ENCODE measurements around the gene TEX2. TPM values are rescaled to one million over a fixed set of nuclear protein-coding genes. Genes with fewer than 3 reads are reported as not detected.
"Not testable (repeated sequence)": the region's sequence is repeated elsewhere in the genome, so short reads cannot be mapped to it uniquely, and the experiment has no call there.

The TEX2 gene
- total and polyA plus RNA-seq, 2 experiments from 2014 or later, result 7.5 to 17.7 TPM

- TF ChIP-seq ZNF331 (CRISPR knock-in tag; IDR thresholded peaks at IDR 0.05; ENCODE audit: low read depth) (no peak), EZH2 (IDR thresholded peaks at IDR 0.05; ENCODE audit: low read depth, unreplicated experiment) (no peak), CREB1 (CRISPR knock-in tag; IDR thresholded peaks at IDR 0.05; ENCODE audit: low read depth) (no peak), ZNF114 (CRISPR knock-in tag; IDR thresholded peaks at IDR 0.05) (no peak), ETS1 (IDR thresholded peaks at IDR 0.05) (no peak)
- TF ChIP-seq, protein P1, sequence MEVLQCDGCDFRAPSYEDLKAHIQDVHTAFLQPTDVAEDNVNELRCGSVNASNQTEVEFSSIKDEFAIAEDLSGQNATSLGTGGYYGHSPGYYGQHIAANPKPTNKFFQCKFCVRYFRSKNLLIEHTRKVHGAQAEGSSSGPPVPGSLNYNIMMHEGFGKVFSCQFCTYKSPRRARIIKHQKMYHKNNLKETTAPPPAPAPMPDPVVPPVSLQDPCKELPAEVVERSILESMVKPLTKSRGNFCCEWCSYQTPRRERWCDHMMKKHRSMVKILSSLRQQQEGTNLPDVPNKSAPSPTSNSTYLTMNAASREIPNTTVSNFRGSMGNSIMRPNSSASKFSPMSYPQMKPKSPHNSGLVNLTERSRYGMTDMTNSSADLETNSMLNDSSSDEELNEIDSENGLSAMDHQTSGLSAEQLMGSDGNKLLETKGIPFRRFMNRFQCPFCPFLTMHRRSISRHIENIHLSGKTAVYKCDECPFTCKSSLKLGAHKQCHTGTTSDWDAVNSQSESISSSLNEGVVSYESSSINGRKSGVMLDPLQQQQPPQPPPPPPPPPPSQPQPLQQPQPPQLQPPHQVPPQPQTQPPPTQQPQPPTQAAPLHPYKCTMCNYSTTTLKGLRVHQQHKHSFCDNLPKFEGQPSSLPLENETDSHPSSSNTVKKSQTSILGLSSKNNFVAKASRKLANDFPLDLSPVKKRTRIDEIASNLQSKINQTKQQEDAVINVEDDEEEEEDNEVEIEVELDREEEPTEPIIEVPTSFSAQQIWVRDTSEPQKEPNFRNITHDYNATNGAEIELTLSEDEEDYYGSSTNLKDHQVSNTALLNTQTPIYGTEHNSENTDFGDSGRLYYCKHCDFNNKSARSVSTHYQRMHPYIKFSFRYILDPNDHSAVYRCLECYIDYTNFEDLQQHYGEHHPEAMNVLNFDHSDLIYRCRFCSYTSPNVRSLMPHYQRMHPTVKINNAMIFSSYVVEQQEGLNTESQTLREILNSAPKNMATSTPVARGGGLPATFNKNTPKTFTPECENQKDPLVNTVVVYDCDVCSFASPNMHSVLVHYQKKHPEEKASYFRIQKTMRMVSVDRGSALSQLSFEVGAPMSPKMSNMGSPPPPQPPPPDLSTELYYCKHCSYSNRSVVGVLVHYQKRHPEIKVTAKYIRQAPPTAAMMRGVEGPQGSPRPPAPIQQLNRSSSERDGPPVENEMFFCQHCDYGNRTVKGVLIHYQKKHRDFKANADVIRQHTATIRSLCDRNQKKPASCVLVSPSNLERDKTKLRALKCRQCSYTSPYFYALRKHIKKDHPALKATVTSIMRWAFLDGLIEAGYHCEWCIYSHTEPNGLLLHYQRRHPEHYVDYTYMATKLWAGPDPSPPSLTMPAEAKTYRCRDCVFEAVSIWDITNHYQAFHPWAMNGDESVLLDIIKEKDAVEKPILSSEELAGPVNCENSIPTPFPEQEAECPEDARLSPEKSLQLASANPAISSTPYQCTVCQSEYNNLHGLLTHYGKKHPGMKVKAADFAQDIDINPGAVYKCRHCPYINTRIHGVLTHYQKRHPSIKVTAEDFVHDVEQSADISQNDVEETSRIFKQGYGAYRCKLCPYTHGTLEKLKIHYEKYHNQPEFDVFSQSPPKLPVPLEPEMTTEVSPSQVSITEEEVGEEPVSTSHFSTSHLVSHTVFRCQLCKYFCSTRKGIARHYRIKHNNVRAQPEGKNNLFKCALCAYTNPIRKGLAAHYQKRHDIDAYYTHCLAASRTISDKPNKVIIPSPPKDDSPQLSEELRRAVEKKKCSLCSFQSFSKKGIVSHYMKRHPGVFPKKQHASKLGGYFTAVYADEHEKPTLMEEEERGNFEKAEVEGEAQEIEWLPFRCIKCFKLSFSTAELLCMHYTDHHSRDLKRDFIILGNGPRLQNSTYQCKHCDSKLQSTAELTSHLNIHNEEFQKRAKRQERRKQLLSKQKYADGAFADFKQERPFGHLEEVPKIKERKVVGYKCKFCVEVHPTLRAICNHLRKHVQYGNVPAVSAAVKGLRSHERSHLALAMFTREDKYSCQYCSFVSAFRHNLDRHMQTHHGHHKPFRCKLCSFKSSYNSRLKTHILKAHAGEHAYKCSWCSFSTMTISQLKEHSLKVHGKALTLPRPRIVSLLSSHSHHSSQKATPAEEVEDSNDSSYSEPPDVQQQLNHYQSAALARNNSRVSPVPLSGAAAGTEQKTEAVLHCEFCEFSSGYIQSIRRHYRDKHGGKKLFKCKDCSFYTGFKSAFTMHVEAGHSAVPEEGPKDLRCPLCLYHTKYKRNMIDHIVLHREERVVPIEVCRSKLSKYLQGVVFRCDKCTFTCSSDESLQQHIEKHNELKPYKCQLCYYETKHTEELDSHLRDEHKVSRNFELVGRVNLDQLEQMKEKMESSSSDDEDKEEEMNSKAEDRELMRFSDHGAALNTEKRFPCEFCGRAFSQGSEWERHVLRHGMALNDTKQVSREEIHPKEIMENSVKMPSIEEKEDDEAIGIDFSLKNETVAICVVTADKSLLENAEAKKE (CRISPR knock-in tag; IDR thresholded peaks at IDR 0.05), result no peak
These were observed 92.8 kb downstream of the TEX2 start for GRCh38 chr17:64170286-64170685.

GRCh38 chr17:64167666-64168065, 95.4 kb downstream of the TEX2 start:
- not testable (repeated sequence) for H3K27ac Mint-ChIP-seq; H3F3A ChIP-seq (replicated peaks; ENCODE audit: low read depth); H3K27me3 ChIP-seq (ENCODE audit: insufficient read depth); H3K9me3 Mint-ChIP-seq; H2AFZ ChIP-seq; H3K4me1 ChIP-seq (ENCODE audit: insufficient read depth); H3K27ac ChIP-seq (ENCODE audit: low read depth); H3K36me3 Mint-ChIP-seq (ENCODE audit: low read depth); H3K4me3 Mint-ChIP-seq; H3K4me2 ChIP-seq; H3K27me3 Mint-ChIP-seq (ENCODE audit: insufficient read depth, low read depth, poor library complexity); H3K4me3 ChIP-seq; H3K79me2 ChIP-seq (replicated peaks; ENCODE audit: insufficient read depth); ATAC-seq; H3K9me2 ChIP-seq (ENCODE audit: insufficient read depth); H4K20me1 ChIP-seq (replicated peaks; ENCODE audit: insufficient read depth); DNase-seq (ENCODE audit: low spot score); H3K4me1 Mint-ChIP-seq; H3K36me3 ChIP-seq (ENCODE audit: insufficient read depth)

More at GRCh38 chr17:64170286-64170685, 92.8 kb downstream of the TEX2 start:
- H4K20me1 ChIP-seq (replicated peaks; ENCODE audit: insufficient read depth), result no peaks in the 10 kb centered on the region
- H2AFZ ChIP-seq, result no peak overlapping the region
- H3F3A ChIP-seq (replicated peaks; ENCODE audit: low read depth), result no peaks in the 10 kb centered on the region
- H3K79me2 ChIP-seq (replicated peaks; ENCODE audit: insufficient read depth), result no peaks in the 10 kb centered on the region
- H3K36me3 Mint-ChIP-seq (ENCODE audit: low read depth), result 0 out of 3 replicates have a peak, but pooled peaks cover 8% of the 10 kb centered on the region
- H3K27me3 ChIP-seq (ENCODE audit: insufficient read depth), result no peaks in the 10 kb centered on the region
- no peaks in the 10 kb centered on the region for H3K27me3 Mint-ChIP-seq (ENCODE audit: insufficient read depth, low read depth, poor library complexity)
- H3K4me3 Mint-ChIP-seq, result no peak overlapping the region
- no peak overlapping the region for H3K27ac Mint-ChIP-seq
- DNase-seq (ENCODE audit: low spot score) (no peak), ATAC-seq (no peak)
- no peaks in the 10 kb centered on the region for H3K4me1 Mint-ChIP-seq
- no peaks in the 10 kb centered on the region for H3K9me3 Mint-ChIP-seq
- H3K27ac ChIP-seq (ENCODE audit: low read depth), result no peak overlapping the region
- H3K4me2 ChIP-seq, result no peak overlapping the region
- H3K9me2 ChIP-seq (ENCODE audit: insufficient read depth), result no peaks in the 10 kb centered on the region
- H3K36me3 ChIP-seq (ENCODE audit: insufficient read depth), result peaks cover 6% of the 10 kb centered on the region; the same call in 1 of the 2 replicates
- H3K4me1 ChIP-seq (ENCODE audit: insufficient read depth), result no peaks in the 10 kb centered on the region
- no peak overlapping the region for H3K4me3 ChIP-seq
